SK-N-DZ (cell line): ENCODE data around the gene ZNF804B.

ENCODE experiments used
- DNase-seq: peaks from one replicate; pipeline ENCODE4 v3.0.0-alpha.2; 2015; ENCODE audit warnings: low spot score

ZNF804B gene

DNA sequence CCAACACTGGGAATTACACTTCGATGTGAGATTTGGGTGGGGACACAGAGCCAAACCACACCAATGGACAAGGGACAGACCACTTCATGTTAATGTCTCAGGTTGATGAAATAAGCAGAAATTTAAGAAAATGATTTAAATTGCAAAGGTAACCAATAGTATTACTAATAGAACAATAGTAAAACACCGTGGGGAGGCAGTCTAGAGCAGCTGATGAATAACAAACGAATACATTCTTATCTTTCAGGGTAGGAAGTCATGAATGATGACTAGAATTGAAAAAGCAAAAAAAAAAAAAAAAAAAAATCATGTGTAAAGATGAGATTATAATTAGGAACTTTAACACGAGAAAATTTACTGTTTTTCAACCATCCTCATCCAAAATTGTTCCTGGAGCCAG is 207.9 kb downstream of the ZNF804B start:
- DNase-seq = no peak

DNA sequence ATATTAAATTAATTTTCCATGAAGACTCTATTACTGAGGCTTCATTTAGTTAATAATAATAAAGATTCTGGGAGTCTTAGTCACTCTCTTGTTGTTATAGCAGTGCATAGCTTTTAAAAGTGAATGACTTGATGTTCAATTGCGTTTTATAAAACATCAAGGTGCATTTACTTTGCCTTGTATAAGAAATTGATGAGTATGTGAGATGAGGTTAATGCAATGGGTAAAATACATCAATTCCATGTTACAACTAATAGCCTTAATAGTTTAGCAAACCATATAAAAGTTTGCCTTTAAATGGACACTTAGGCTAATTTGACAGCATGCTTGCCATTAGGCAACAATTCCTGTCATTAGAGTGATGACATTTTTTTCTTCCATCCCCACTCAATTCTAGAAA is 209.7 kb downstream of the ZNF804B start:
- DNase-seq = no peak

DNA sequence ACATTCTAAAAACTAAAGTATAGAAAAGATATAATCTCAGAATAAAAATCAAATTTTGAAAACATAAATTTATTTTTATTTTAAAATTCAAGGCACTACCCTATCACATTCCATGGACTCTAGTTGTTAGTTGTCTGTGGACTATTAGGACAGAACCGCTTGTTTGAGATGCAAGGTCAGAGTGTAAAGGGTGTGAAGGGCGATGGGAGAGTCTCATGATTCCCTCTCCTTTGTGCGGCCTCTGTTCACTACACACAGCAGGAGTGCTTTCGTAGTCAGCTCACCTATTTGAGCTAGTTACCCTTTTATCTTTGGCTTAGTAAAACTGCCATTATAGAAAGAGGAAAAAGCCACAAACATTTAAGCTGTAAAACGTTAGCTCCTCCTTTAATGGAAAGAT is 225.8 kb downstream of the ZNF804B start:
- DNase-seq = no peak

- DNase-seq = no peak
Observed at GRCh38 chr7:89001306-89001705, 241.8 kb downstream of the ZNF804B start.

DNA sequence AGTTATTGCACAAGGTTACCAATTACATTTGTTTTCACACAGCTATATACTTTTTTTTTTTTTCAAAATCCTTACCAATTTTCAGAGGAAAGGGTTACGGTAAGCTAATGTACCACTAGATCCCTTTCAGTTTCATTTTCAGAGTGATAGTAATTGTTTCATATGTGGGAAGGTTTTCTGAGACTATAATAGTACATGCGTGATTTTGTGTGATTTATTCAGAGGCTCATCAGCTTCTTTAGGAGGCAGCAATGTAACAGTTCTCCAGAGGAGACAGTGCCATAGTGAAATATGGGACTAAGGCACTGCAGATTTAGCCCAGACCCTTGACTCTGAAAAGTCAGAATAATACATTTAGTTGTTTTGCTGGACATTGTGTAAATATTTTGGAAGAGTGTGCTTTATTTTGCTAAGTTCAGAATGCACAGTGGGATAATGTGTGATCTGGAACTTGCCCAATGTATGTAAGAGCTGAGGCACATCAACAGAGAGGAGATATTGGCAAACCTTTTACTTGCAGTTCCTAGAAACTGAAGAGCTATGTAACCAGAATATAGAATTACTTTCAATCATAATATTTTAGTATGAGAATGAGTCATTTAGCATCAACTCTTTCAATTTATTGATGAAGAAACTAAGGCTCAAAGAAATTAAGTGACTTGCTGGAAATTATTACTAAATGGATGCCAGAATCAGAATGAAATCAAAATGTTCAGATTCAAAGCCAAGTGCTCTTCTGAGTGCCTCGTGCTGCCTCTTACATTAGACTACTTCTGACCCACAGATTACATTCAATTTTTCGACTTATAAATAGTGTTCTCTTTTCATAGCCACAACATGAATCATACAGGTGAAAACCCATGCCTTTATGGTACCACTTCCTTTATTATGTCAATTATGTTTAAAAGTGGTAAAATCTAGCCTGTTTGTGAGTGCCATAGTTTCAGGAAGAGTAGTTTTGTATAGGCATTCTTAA is 243.8 kb downstream of the ZNF804B start:
- DNase-seq = no peak

GRCh38 chr7:89012016-89012415 is 252.5 kb downstream of the ZNF804B start:
- DNase-seq = no peak

GRCh38 chr7:89017695-89018094 is 258.2 kb downstream of the ZNF804B start:
- no peak for DNase-seq

DNA sequence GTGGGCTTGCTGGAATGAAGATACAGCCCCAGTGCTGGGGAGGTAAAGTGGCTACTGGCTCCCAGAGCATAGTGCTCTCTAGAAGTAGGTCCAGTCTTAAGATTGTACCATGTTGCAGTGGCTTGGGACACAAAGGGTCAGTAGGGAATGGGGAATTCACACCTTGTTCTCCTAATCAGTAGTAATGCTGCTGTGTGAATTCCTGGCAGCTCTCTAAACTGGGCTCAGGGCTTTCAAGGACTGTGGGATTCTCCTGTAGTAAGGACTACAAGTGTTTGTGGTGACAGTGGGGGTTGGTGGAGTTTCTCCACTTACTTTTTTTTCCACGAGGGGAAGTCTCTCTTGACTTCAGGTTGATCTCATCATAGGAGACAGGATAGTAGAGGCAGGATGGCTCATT is 262.2 kb downstream of the ZNF804B start:
- no peak for DNase-seq

DNA sequence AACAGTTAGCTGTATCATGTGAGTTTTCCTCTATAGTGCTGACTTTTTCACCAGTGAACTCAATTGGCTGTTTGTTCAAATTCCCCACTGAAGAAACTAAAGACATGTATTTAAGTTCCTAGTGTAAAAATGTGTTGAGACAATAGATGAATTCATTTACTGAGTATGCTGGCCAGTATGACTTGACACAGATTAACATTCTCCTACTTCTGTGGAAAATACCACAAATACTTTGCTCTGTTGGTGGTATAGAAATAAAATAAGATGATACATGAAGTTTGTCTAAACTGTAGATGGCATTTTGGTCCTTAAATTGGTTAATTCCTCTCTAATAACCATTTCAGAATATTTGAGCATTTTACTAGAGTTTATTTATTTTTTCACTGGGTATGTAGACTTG is 263.7 kb downstream of the ZNF804B start:
- DNase-seq = no peak

DNA sequence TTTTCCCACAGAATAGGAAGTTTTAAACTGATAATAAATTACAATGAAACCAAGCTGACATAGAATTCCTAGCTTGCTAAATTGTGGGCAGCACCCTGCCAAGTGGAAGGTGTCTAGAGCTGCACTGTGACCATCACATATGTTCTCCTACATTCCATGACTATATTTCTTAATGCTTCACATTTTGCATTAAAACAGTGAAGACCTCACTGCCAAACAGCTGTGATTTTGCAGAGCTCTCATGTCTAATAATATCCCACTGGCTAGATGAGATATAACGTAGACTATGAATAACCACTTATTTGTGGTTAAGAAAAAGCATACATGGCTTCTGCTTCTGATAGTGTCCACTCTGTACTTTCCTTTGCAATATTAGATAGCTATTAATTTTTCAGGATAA is 264.4 kb downstream of the ZNF804B start:
- no peak for DNase-seq

- DNase-seq = no peak
Observed at GRCh38 chr7:89027781-89028180, 268.3 kb downstream of the ZNF804B start.

GRCh38 chr7:89028319-89028718 is 268.8 kb downstream of the ZNF804B start:
- no peak for DNase-seq

DNA sequence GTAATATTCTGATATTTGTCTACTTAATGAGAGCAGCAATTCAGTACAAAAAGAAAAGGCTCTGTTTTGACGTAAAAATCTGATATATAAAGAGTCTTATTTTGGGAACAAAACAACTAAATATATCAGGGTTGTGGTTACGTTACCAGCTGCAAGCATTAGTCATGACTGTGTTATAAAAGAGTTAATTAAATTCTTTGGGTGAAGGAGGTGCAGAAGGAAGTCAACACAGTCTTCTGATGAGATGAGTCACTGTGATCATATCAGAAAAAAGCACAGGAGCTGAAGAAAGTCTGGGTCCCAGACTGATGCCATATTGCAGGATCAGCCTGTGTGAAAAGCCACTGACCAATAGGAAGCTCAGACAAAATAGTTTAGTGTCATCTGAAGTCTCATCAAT is 270.4 kb downstream of the ZNF804B start:
- DNase-seq = no peak

- no peak for DNase-seq
Observed at GRCh38 chr7:89041240-89041639, 281.7 kb downstream of the ZNF804B start.

DNA sequence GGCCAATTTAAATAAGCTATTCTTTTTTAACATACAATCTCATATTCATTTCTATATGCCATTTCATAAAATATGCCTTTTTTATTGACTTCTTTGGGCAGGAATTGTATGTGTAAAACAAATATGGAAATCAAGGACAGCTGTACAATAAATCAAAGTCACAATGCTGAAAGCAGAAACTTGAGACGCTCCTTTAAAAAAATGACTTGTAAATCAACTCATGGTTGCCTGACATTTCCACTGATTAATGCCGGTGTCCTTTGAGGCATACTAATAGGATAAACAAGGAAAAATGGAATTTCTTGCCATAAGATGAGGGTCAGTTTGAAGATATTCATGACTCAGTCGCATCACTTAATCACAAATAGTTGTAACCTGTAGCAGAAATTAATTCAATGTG is 283.4 kb downstream of the ZNF804B start:
- no peak for DNase-seq

- no peak for DNase-seq
Observed at GRCh38 chr7:89049043-89049442, 289.5 kb downstream of the ZNF804B start.

DNA sequence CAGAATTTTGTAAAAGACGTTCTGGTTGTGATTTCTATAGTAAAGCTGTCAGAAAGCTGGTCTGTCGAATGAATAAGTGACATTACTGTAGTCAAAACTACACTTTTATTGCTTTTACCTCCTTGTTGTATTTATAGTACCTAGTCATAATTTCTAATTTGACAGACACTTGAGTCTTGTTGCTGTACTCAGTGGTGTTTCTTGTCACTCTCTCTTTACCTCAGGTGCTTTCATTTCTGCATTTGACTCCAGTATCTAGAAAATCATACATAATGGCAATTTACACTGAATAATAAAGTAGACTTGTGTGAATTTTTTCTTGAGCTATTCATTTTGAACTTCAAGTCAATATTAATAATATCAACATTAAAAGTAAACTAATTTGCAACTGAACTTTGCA is 293.6 kb downstream of the ZNF804B start:
- DNase-seq = no peak

DNA sequence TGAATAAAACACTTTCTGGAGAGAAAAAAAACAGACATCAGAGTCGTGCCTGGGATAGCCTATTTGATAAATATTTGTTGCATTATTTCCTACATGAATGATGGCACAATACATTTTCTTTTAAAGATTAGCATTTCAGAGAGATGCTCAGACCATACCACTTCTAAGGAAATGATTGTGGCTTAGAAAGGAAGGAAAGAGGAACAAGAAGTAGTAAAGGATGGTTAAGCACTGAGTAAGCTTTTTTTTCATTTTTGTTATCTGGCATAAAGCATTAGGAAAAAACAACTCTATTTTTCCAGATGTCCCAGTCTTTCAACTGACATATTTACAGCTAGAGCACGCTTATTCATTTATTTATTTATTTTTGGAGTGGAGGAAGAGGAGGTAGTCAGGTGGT is 294.9 kb downstream of the ZNF804B start:
- DNase-seq = no peak

DNA sequence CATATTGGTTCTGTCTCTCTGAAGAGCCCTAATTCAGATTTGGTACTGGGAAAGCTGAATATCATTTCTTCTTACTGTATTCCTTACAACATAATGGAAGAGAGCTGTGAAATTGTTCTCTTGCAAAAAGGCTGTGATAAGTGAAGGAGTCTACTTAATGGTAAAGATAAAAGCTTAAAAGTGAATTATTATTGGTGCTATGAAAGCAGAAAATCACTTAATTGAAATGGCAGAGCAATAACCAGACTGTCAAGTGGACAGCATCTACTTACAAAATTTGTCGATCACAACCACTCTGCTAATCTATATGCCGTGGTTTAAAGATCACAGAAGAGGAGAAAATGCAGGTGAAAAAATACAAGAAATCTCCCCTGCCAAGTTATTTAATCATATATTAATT is 300.7 kb downstream of the ZNF804B start:
- DNase-seq = no peak

GRCh38 chr7:89064831-89065230 is 305.3 kb downstream of the ZNF804B start:
- DNase-seq = no peak

GRCh38 chr7:89067048-89067447 is 307.5 kb downstream of the ZNF804B start:
- DNase-seq = no peak

DNA sequence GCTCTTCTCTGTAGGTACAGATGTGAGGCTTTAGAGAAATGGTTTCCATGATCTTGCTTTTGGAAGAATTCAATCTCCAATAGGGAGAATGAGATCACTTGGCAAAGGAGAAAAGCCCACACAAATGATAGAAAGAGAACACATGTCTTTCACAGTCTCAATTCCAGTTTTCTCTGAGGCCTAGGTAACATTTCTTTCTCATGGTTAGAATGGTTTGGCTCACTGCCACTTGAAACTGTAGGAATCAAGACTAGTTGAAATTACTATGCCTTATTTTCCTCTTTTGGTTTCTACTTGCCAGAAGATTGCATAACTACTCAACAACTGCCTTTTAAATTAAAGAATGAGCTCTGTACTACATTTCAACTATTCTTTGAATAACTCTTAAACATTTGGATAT is 312.6 kb downstream of the ZNF804B start:
- DNase-seq = no peak

- no peak for DNase-seq
Observed at GRCh38 chr7:89073776-89074175, 314.3 kb downstream of the ZNF804B start.

DNA sequence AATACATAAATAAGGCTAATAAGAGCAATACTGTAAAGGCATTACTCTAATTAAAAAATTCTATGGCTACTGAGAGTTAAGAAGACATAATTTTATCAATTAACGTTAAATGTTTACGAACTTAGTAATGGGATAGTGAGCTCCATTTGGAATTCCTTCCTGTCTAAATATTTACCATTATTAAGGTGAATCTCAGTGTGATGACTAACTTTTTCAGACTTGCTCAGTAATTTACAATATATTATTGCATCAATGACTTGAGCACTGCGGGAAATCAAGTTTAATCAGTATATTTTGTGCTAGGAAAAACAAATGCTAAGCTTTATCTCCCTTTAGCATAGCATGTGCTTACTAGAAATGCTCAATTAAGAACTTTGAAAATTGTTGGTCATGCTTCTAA is 318.5 kb downstream of the ZNF804B start:
- no peak for DNase-seq
